Lower leg skin (tissue), 4 donors: ENCODE measurements around the gene CD63. TPM values are rescaled to one million over a fixed set of nuclear protein-coding genes. Genes with fewer than 3 reads are reported as not detected.

Experiments used
- DNase-seq, 2 donors: peaks; one replicate each; pipeline ENCODE4 v3.0.0-alpha.2; 2019; ENCODE audit warnings: low spot score in 2 of 2
- H3K4me3 ChIP-seq: fragments of 200-600 bp; sonication (generic); 2 replicates; pipeline ENCODE4 v1.5.1; 2017; ENCODE audit warnings: mild to moderate bottlenecking, low read depth; ENCODE audit not compliant: poor library complexity, severe bottlenecking
- CTCF ChIP-seq, 3 donors: fragments of 450-650 bp; IDR thresholded peaks; one replicate each; pipeline ENCODE4 v1.5.1; 2016; ENCODE audit warnings: antibody characterized with exemption in 3 of 3, mild to moderate bottlenecking in 3 of 3, moderate library complexity in 2 of 3
- POLR2A ChIP-seq, 2 donors: fragments of 450-650 bp; IDR thresholded peaks; one replicate each; pipeline ENCODE4 v1.6.1; 2016 to 2017; ENCODE audit warnings: antibody characterized with exemption in 2 of 2, mild to moderate bottlenecking in 1 of 2, moderate library complexity in 1 of 2
- WGBS, 2 donors: methylation state at CpG; one replicate each; pipeline ENCODE4 v1.1.5; 2018; 5-methylcytosine and 5-hydroxymethylcytosine counted together
- intact Hi-C: fragments of 100-400 bp; cut with DNase I; formaldehyde crosslinking; loops from one replicate; pipeline ENCODE4 v1.15.0; 2023; ENCODE audit warnings: low total_unique reads
- total RNA-seq, 4 donors: library from RNA; depleted of rRNA; stranded (reverse); fragments of >200 nt; gene quantifications; one replicate each; pipeline ENCODE4 v1.1.0, GENCODE V29; 2016

The CD63 gene
- total RNA-seq, 4 donors from 2014 or later = 151 to 408 (median 196) TPM

DNA sequence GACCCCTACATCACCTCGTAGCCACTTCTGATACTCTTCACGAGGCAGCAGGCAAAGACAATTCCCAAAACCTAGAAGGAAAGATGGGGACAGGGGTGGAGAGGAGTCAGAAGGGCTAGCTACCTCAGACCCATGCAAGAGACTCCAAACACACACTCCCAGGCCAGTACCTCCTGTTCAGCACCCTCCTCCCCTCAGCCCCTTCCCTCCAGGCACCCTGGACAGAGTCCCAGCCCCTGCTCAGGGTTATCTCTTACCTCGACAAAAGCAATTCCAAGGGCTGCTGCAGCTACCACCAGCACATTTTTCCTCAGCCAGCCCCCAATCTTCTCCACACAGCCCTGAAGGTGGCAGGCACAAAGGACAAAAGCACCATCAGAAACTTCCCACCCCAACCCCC lies 3.3 kb downstream of the CD63 start:
- intact Hi-C loops = no loop called here

DNA sequence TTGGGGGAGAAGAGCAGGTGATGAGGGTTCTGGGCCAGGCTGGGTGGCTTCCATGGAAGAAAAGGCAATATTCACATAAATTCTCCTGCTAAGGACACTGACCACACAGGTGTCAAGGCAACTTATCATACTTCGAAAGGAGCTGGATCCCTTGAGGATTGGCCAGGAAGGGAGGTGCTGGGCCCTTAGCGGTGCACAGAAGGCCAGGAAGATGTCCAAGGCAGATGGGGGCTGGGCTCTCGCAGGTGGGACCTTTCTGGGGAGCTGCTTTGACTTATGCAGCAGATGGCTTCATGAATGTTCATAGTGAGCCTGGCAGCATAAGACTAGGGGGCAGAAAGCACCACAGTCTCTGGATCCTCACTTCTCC lies 3.9 kb downstream of the CD63 start:
- TF ChIP-seq POLR2A (IDR thresholded peaks at IDR 0.05) (no peak), CTCF (IDR thresholded peaks at IDR 0.05) (no peak)
- no peak for DNase-seq
- H3K4me3 ChIP-seq = no peak overlapping the region
- intact Hi-C loops = no loop called here
- 43 to 50% methylated on average over 3 of the region's 3 CpGs for WGBS, 2 donors

More for the DNA sequence above, 3.3 kb downstream of the CD63 start:
- TF ChIP-seq POLR2A (IDR thresholded peaks at IDR 0.05) = no peak
- TF ChIP-seq CTCF (IDR thresholded peaks at IDR 0.05) = no peak
- 52 to 53% methylated on average over 3 of the region's 3 CpGs for WGBS, 2 donors
- H3K4me3 ChIP-seq = no peak overlapping the region
- DNase-seq = no peak

GRCh38 chr12:55724226-55724939 lies 4.4 kb downstream of the CD63 start:
- TF ChIP-seq POLR2A (IDR thresholded peaks at IDR 0.05) = no peak
- H3K4me3 ChIP-seq = no peak overlapping the region
- WGBS, 2 donors = 34 to 41% methylated on average over 11 of the region's 11 CpGs
- peak; percentile 71 to 93 for DNase-seq
- intact Hi-C loops = no loop called here

GRCh38 chr12:55723516-55724225 lies 5.1 kb downstream of the CD63 start:
- DNase-seq = no peak
- no peak overlapping the region for H3K4me3 ChIP-seq
- TF ChIP-seq CTCF (IDR thresholded peaks at IDR 0.05) (no peak), POLR2A (IDR thresholded peaks at IDR 0.05) (no peak)
- WGBS, 2 donors = 55 to 64% methylated on average over 10 of the region's 10 CpGs
- intact Hi-C loops = no loop called here

DNA sequence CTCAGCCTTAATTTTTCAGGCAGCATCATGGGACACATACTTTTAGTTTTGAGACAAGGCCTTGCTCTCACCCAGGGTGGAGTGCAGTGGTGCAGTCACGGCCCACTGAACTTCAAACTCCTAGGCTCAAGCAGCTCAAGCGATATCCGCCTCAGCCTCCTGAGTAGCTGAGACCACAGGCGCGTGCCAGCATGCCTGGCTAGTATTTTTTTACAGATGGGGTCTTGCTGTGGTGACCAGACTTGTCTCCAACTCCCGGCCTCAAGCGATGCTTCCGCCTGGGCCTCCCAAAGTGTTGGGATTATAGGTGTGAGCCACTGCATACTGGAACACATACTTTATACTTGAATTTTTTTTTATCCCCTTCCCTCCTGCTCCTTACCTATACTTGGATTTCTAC lies 5.9 kb downstream of the CD63 start:
- TF ChIP-seq CTCF (IDR thresholded peaks at IDR 0.05) (no peak), POLR2A (IDR thresholded peaks at IDR 0.05) (no peak)
- WGBS, 2 donors = 87% methylated on average over 8 of the region's 8 CpGs
- intact Hi-C loops = no loop called here
- H3K4me3 ChIP-seq = no peak overlapping the region
- DNase-seq = no peak

DNA sequence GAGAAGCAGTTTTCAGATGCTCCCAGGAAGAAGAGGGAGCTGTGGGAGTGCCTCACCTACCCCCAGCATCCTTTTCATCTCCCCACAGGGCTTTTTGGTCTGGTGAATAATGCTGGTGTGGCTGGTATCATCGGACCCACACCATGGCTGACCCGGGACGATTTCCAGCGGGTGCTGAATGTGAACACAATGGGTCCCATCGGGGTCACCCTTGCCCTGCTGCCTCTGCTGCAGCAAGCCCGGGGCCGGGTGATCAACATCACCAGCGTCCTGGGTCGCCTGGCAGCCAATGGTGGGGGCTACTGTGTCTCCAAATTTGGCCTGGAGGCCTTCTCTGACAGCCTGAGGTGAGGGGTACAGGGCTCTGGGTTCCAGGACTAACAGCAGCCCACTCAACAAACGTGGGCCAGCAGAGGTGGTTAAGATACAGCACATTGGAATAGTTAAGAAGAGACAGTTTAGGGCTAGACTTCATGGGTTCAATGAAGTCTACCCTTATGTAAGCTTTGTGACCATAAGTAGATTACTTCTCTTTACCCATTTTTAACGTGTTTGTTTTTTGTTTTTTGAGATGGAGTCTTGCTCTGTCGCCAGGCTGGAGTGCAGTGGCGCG lies 7.1 kb downstream of the CD63 start:
- TF ChIP-seq CTCF (IDR thresholded peaks at IDR 0.05) = no peak
- no peak for TF ChIP-seq POLR2A (IDR thresholded peaks at IDR 0.05)
- H3K4me3 ChIP-seq = no peak overlapping the region
- DNase-seq = no peak
- WGBS, 2 donors = 61 to 67% methylated on average over 13 to 14 of the region's 14 CpGs
- intact Hi-C loops = no loop called here
